ENCODE results near the gene GNB1L.
A peak's percentile ranks its signal among the peaks of the same experiment; 100 is the strongest.
"Not testable (repeated sequence)": the region's sequence is repeated elsewhere in the genome, so short reads cannot be mapped to it uniquely, and the experiment has no call there.

GNB1L gene

GRCh38 chr22:19889951-19890350 is 35.3 kb upstream of the GNB1L start:
- DNase-seq (ENCODE audit: low read depth, low spot score) = no peak

GRCh38 chr22:19888131-19888746 is 33.6 kb upstream of the GNB1L start:
- DNase-seq (ENCODE audit: low read depth, low spot score) = no peak

- DNase-seq (ENCODE audit: low read depth, low spot score) = no peak
These were observed 32.7 kb upstream of the GNB1L start for GRCh38 chr22:19887256-19887985.

- no peak for DNase-seq (ENCODE audit: low read depth, low spot score)
These were observed 32.1 kb upstream of the GNB1L start for GRCh38 chr22:19886605-19887255.

GRCh38 chr22:19885841-19886592 is 31.3 kb upstream of the GNB1L start:
- no peak for DNase-seq (ENCODE audit: low read depth, low spot score)

GRCh38 chr22:19884954-19885751 is 30.5 kb upstream of the GNB1L start:
- no peak for DNase-seq (ENCODE audit: low read depth, low spot score)

GRCh38 chr22:19884161-19884953 is 29.7 kb upstream of the GNB1L start:
- DNase-seq (ENCODE audit: low read depth, low spot score) = no peak

GRCh38 chr22:19883446-19883845 is 28.8 kb upstream of the GNB1L start:
- DNase-seq (ENCODE audit: low read depth, low spot score) = not testable (repeated sequence)

- no peak for DNase-seq (ENCODE audit: low read depth, low spot score)
These were observed 28.0 kb upstream of the GNB1L start for GRCh38 chr22:19882446-19883381.

- peak; percentile 98 for DNase-seq (ENCODE audit: low read depth, low spot score)
These were observed 26.3 kb upstream of the GNB1L start for GRCh38 chr22:19880786-19881569.

GRCh38 chr22:19879992-19880785 is 25.5 kb upstream of the GNB1L start:
- DNase-seq (ENCODE audit: low read depth, low spot score) = no peak

GRCh38 chr22:19879643-19879991 is 24.9 kb upstream of the GNB1L start:
- DNase-seq (ENCODE audit: low read depth, low spot score) = no peak

GRCh38 chr22:19879246-19879570 is 24.5 kb upstream of the GNB1L start:
- DNase-seq (ENCODE audit: low read depth, low spot score) = no peak

- DNase-seq (ENCODE audit: low read depth, low spot score) = no peak
These were observed 24.0 kb upstream of the GNB1L start for GRCh38 chr22:19878461-19879245.

- peak; percentile 53 for DNase-seq (ENCODE audit: low read depth, low spot score)
These were observed 23.1 kb upstream of the GNB1L start for GRCh38 chr22:19877626-19878339.

GRCh38 chr22:19876941-19877625 is 22.4 kb upstream of the GNB1L start:
- no peak for DNase-seq (ENCODE audit: low read depth, low spot score)

Data from astrocyte of the hippocampus (primary cell).